Neutrophil (primary cell): Measurements from ENCODE around the gene ACP1.

ENCODE experiments used
- H3K27ac ChIP-seq: fragments of 200-600 bp; sonication (generic); 2 replicates; pipeline ENCODE4 v1.5.1; 2016; ENCODE audit warnings: mild to moderate bottlenecking, moderate library complexity
- H3K27me3 ChIP-seq: fragments of 200-600 bp; sonication (generic); 2 replicates; pipeline ENCODE4 v1.6.0; 2016; ENCODE audit warnings: mild to moderate bottlenecking
- H3K36me3 ChIP-seq: fragments of 200-600 bp; sonication (generic); 2 replicates; pipeline ENCODE4 v1.5.1; 2017
- H3K4me1 ChIP-seq, 2 experiments: fragments of 200-600 bp in 1 of 2; sonication (generic) in 1 of 2; 1 replicate in 1 of 2; 2 replicates in 1 of 2; pipeline versions ENCODE4 v1.5.1 to v1.6.1; 2013 to 2016; ENCODE audit warnings: low read depth in 1 of 2, low read length in 1 of 2, mild to moderate bottlenecking in 1 of 2, moderate library complexity in 1 of 2; ENCODE audit not compliant: control insufficient read depth in 1 of 2, insufficient read depth in 1 of 2
- H3K4me3 ChIP-seq, 2 experiments: fragments of 200-600 bp in 1 of 2; sonication (generic) in 1 of 2; 1 replicate in 1 of 2; 2 replicates in 1 of 2; pipeline ENCODE4 v1.5.1; 2013 to 2016; ENCODE audit warnings: low read depth in 1 of 2, low read length in 1 of 2, mild to moderate bottlenecking in 1 of 2, moderate library complexity in 1 of 2
- H3K9me3 ChIP-seq: fragments of 200-600 bp; sonication (generic); 2 replicates; pipeline ENCODE4 v1.5.1; 2016
- CTCF ChIP-seq: fragments of 200-600 bp; sonication (generic); IDR thresholded peaks from 2 replicates; pipeline ENCODE4 v1.5.1; 2016; ENCODE audit warnings: antibody characterized with exemption

ACP1 gene

GRCh38 chr2:286035-286434 is 21.3 kb downstream of the ACP1 start:
- Histone ChIP-seq H3K4me3 (no peak overlapping the region), H3K9me3 (no peaks in the 10 kb centered on the region), H3K27me3 (peaks cover 69% of the 10 kb centered on the region), H3K4me1 (peaks cover 0 to 20% of the 10 kb centered on the region in 2 experiments), H3K27ac (no peak overlapping the region), H3K36me3 (peaks cover 14% of the 10 kb centered on the region)
- TF ChIP-seq CTCF = no peak

- peaks cover 5% of the 10 kb centered on the region for H3K36me3 ChIP-seq
- no peak overlapping the region for H3K27ac ChIP-seq
- H3K27me3 ChIP-seq = peaks cover 78% of the 10 kb centered on the region
- H3K9me3 ChIP-seq = no peaks in the 10 kb centered on the region
- no peak for TF ChIP-seq CTCF
- H3K4me1 ChIP-seq = peaks cover 0 to 20% of the 10 kb centered on the region in 2 experiments
- no peak overlapping the region for H3K4me3 ChIP-seq
Measured at GRCh38 chr2:286774-287392, 22.1 kb downstream of the ACP1 start.

GRCh38 chr2:287471-287885 is 22.7 kb downstream of the ACP1 start:
- TF ChIP-seq CTCF = no peak
- Histone ChIP-seq H3K27me3 (peaks cover 84% of the 10 kb centered on the region), H3K9me3 (no peaks in the 10 kb centered on the region), H3K36me3 (no peaks in the 10 kb centered on the region), H3K4me1 (peaks cover 0 to 20% of the 10 kb centered on the region in 2 experiments), H3K4me3 (no peak overlapping the region), H3K27ac (no peak overlapping the region)

- Histone ChIP-seq H3K27me3 (peaks cover 90% of the 10 kb centered on the region), H3K36me3 (no peaks in the 10 kb centered on the region)
Measured at GRCh38 chr2:287911-288757, 23.4 kb downstream of the ACP1 start, which contains the start of gene ALKAL2. TSS of gene ALKAL2 (minus strand) at chr2:288091. CDS start at chr2:287835, 256 bp downstream.

More at GRCh38 chr2:287911-288757, 23.4 kb downstream of the ACP1 start, which contains the start of gene ALKAL2:
- no peaks in the 10 kb centered on the region for H3K9me3 ChIP-seq
- no peak within 1 kb of the TSS for H3K4me3 ChIP-seq
- H3K27ac ChIP-seq = no peak within 1 kb of the TSS
- H3K4me1 ChIP-seq = peaks cover 0 to 20% of the 10 kb centered on the region in 2 experiments
- no peak for TF ChIP-seq CTCF
